ENCODE results near the gene ACTL10.
"Not testable (repeated sequence)": the region's sequence is repeated elsewhere in the genome, so short reads cannot be mapped to it uniquely, and the experiment has no call there.

DNA sequence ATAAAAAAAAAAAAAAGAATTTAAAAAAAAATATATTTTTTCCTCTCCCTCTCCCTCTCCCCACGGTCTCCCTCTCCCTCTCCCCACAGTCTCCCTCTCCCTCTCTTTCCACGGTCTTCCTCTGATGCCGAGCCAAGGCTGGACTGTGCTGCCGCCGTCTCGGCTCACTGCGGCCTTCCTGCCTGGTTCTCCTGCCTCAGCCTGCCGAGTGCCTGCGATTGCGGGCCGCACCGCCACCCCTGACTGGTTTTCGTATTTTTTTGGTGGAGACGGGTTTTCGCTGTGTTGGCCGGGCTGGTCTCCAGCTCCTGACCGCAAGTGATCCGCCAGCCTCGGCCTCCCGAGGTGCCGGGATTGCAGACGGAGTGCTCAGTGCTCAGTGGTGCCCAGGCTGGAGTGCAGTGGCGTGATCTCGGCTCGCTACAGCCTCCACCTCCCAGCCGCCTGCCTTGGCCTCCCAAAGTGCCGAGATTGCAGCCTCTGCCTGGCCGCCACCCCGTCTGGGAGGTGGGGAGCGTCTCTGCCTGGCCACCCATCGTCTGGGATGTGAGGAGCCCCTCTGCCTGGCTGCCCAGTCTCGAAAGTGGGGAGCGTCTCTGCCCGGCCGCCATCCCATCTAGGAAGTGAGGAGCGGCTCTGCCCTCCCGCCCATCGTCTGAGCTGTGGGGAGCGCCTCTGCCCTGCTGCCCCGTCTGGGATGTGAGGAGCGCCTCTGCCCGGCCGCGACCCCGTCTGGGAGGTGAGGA, 34.1 kb downstream of the ACTL10 start:
- TF ChIP-seq, protein P1, sequence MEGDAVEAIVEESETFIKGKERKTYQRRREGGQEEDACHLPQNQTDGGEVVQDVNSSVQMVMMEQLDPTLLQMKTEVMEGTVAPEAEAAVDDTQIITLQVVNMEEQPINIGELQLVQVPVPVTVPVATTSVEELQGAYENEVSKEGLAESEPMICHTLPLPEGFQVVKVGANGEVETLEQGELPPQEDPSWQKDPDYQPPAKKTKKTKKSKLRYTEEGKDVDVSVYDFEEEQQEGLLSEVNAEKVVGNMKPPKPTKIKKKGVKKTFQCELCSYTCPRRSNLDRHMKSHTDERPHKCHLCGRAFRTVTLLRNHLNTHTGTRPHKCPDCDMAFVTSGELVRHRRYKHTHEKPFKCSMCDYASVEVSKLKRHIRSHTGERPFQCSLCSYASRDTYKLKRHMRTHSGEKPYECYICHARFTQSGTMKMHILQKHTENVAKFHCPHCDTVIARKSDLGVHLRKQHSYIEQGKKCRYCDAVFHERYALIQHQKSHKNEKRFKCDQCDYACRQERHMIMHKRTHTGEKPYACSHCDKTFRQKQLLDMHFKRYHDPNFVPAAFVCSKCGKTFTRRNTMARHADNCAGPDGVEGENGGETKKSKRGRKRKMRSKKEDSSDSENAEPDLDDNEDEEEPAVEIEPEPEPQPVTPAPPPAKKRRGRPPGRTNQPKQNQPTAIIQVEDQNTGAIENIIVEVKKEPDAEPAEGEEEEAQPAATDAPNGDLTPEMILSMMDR (conservative IDR thresholded peaks at IDR 0.05), result not testable (repeated sequence)
- not testable (repeated sequence) for TF ChIP-seq EZH2 (IDR thresholded peaks at IDR 0.05; ENCODE audit: low read depth)
